Adrenal gland (tissue), 5 donors: ENCODE measurements around the gene DCX.

Experiments
- POLR2A ChIP-seq, 2 donors: fragments of 450-650 bp; IDR thresholded peaks; one replicate each; pipeline ENCODE4 v1.6.1; 2017; ENCODE audit warnings: antibody characterized with exemption in 2 of 2, mild to moderate bottlenecking in 2 of 2, moderate library complexity in 1 of 2
- TF ChIP-seq, protein P1 (sequence below), 6 experiments: fragments of 450-650 bp in 4 of 6; fragments of 200-600 bp in 2 of 6; sonication (generic) in 1 of 6; IDR thresholded peaks; 1 replicate in 5 of 6; 2 replicates in 1 of 6; pipeline versions ENCODE4 v1.5.1 to v1.8.0; 2016 to 2021; ENCODE audit warnings: antibody characterized with exemption in 6 of 6, mild to moderate bottlenecking in 2 of 6, moderate library complexity in 1 of 6
- donor health status: DM: no; HTN: no; CAD: no.

DNA sequence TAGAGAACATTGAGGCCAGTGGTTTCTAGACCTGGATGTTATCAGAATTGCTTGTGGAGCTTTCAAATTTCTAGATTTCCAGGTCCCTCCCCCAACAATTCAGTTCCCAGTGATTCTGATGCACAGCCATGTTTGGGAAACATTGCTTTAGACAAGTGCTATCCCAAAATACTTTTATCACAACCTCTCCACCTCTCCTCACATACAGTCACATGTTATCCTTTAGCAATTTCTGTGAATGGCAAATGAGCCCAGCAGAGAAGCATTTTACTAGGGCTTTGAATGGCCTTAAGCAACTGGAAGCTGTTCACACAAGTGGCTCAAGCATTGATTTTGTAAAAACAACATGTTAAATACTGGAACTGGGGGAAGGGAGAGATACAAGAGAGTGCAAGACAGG, 29.7 kb downstream of the DCX start:
- TF ChIP-seq, protein P1, sequence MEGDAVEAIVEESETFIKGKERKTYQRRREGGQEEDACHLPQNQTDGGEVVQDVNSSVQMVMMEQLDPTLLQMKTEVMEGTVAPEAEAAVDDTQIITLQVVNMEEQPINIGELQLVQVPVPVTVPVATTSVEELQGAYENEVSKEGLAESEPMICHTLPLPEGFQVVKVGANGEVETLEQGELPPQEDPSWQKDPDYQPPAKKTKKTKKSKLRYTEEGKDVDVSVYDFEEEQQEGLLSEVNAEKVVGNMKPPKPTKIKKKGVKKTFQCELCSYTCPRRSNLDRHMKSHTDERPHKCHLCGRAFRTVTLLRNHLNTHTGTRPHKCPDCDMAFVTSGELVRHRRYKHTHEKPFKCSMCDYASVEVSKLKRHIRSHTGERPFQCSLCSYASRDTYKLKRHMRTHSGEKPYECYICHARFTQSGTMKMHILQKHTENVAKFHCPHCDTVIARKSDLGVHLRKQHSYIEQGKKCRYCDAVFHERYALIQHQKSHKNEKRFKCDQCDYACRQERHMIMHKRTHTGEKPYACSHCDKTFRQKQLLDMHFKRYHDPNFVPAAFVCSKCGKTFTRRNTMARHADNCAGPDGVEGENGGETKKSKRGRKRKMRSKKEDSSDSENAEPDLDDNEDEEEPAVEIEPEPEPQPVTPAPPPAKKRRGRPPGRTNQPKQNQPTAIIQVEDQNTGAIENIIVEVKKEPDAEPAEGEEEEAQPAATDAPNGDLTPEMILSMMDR (IDR thresholded peaks at IDR 0.05), result no peak
- TF ChIP-seq POLR2A (IDR thresholded peaks at IDR 0.05), result no peak
